Posterior cingulate gyrus (tissue), 11 donors: Measurements from ENCODE around the gene TMEM271.

ENCODE experiments used
- DNase-seq, 10 donors: peaks; one replicate each; pipeline versions ENCODE4 v3.0.0 to v3.0.0-alpha.2; 2020 to 2021; ENCODE audit warnings: mixed read lengths in 3 of 10
- intact Hi-C: fragments of 100-400 bp; cut with DNase I; formaldehyde crosslinking; loops from one replicate; pipeline ENCODE4 v1.15.1; 2023

The TMEM271 gene

DNA sequence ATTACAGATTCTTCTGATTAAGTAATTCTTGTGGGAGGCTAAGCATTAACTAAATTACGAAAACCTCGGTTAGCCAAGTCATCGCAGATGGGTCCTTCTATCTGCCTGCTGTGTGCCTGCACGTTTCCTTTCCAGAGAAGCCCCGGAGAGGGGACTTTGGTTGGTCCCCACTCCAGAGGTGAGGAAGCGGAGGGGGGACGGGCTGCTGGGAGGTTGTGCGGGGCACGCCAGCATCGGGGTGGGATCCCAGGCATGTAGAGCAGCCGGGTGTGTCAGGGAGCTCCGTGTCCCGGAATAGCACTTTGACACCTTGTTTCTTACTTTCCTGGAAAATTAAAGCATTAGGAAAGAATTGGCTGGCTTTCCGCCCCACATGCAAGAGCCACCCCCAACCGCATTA, 50.4 kb downstream of the TMEM271 start:
- peak in 1 of 10 donors; percentile 26 for DNase-seq
- intact Hi-C loops, result no loop called here

DNA sequence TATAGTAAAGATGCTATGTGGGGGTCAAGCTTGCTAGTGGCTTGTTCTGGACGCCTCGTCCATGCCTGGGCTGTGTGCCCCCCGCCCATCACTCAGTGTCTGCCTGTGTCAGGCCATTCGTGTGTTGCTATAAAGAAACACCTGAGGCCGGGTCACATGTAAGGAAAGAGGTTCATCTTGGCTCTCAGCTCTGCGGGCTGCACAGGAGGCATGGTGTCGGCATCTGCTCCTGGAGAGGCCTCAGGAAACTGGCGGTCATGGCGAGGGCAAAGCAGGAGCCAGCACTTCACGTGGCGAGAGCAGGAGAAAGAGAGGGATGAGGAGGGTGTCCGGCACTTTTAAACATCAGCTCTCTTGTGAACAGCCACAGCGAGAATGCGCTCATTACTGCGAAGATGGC, 51.9 kb downstream of the TMEM271 start:
- intact Hi-C loops, result no loop called here
- DNase-seq, result peak in 1 of 10 donors; percentile 36
